Neural cell (in vitro differentiated cells): ENCODE results near the gene ELFN1. TPM values are rescaled to one million over a fixed set of nuclear protein-coding genes. Genes with fewer than 3 reads are reported as not detected.

ENCODE experiments used
- H2AFZ ChIP-seq: fragments of 200-600, 300-800 bp; sonication (generic), shearing (Covaris generic); 2 replicates; pipeline ENCODE4 v1.6.0; 2014; ENCODE audit warnings: low read depth, mild to moderate bottlenecking, antibody characterized with exemption, low read length, moderate library complexity
- H3F3A ChIP-seq: fragments of 200-600 bp; shearing (Covaris generic); 2 replicates; pipeline ENCODE4 v1.6.1; 2016; ENCODE audit warnings: mild to moderate bottlenecking, moderate library complexity, mixed read lengths, antibody characterized with exemption, low read length; ENCODE audit not compliant: insufficient read depth, poor library complexity, severe bottlenecking
- H3K27ac ChIP-seq: fragments of 200-600, 300-800 bp; sonication (generic), shearing (Covaris generic); 2 replicates; pipeline ENCODE4 v1.5.1; 2014; ENCODE audit warnings: mild to moderate bottlenecking, low read length, moderate library complexity
- H3K27me3 ChIP-seq: fragments of 300-800, 200-600 bp; sonication (generic), shearing (Covaris generic); 2 replicates; pipeline ENCODE4 v1.6.0; 2014; ENCODE audit warnings: mild to moderate bottlenecking, low read depth, low read length, moderate library complexity; ENCODE audit not compliant: insufficient read depth
- H3K36me3 ChIP-seq: fragments of 300-800, 200-600 bp; sonication (generic), shearing (Covaris generic); 2 replicates; pipeline ENCODE4 v1.5.1; 2014; ENCODE audit warnings: mild to moderate bottlenecking, antibody characterized with exemption, low read length, moderate library complexity; ENCODE audit not compliant: insufficient read depth
- H3K4me2 ChIP-seq: fragments of 300-800, 200-600 bp; sonication (generic), shearing (Covaris generic); 2 replicates; pipeline ENCODE4 v1.6.0; 2014; ENCODE audit warnings: mild to moderate bottlenecking, low read length
- H3K4me3 ChIP-seq: fragments of 300-800, 200-600 bp; sonication (generic), shearing (Covaris generic); 2 replicates; pipeline ENCODE4 v1.5.1; 2014; ENCODE audit warnings: mild to moderate bottlenecking, low read length, moderate library complexity
- H3K79me2 ChIP-seq: fragments of 200-600 bp; shearing (Covaris generic); replicated peaks from 2 replicates; pipeline ENCODE4 v1.6.0; 2014; ENCODE audit warnings: mild to moderate bottlenecking, low read length, moderate library complexity; ENCODE audit not compliant: insufficient read depth
- H3K9ac ChIP-seq: fragments of 300-800, 200-600 bp; sonication (generic), shearing (Covaris generic); 2 replicates; pipeline ENCODE4 v1.6.1; 2016; ENCODE audit warnings: mild to moderate bottlenecking, low read length, mixed read lengths
- H3K9me2 ChIP-seq: fragments of 200-600 bp; shearing (Covaris generic); 2 replicates; pipeline ENCODE4 v1.6.1; 2016; ENCODE audit warnings: mild to moderate bottlenecking, low read length, mixed read lengths; ENCODE audit not compliant: insufficient read depth
- H3K9me3 ChIP-seq: fragments of 200-600, 300-800 bp; sonication (generic), shearing (Covaris generic); 2 replicates; pipeline ENCODE4 v1.6.1; 2016; ENCODE audit warnings: mild to moderate bottlenecking, mixed run types, low read length, moderate library complexity, mixed read lengths
- H4K20me1 ChIP-seq: fragments of 200-600 bp; shearing (Covaris generic); 2 replicates; pipeline ENCODE4 v1.6.1; 2016; ENCODE audit warnings: mild to moderate bottlenecking, mixed run types; ENCODE audit not compliant: insufficient read depth
- EZH2 ChIP-seq: fragments of 200-600, 300-800 bp; shearing (Covaris generic), sonication (generic); IDR thresholded peaks from 2 replicates; pipeline ENCODE4 v1.6.1; 2014; ENCODE audit warnings: antibody characterized with exemption, low read length, borderline replicate concordance, mild to moderate bottlenecking; ENCODE audit not compliant: insufficient read depth, poor library complexity, severe bottlenecking
- RAD21 ChIP-seq: fragments of 450-650 bp; conservative IDR thresholded peaks from 2 replicates; pipeline ENCODE4 v1.6.1; 2014; ENCODE audit warnings: antibody characterized with exemption, mild to moderate bottlenecking, moderate library complexity
- polyA plus RNA-seq: library from polyadenylated mRNA; depleted of rRNA; stranded (reverse); fragments of >200 nt; gene quantifications from 2 replicates; pipeline ENCODE4 v1.2.3, GENCODE V29; 2014
- TF ChIP-seq, protein P1 (sequence below): fragments of 450-650 bp; IDR thresholded peaks from 2 replicates; pipeline ENCODE4 v1.5.1; 2014; ENCODE audit warnings: antibody characterized with exemption, mild to moderate bottlenecking, moderate library complexity; ENCODE audit not compliant: poor library complexity, severe bottlenecking

The ELFN1 gene
- polyA plus RNA-seq, 1 donor from 2014 or later = 11.8 TPM

GRCh38 chr7:1794888-1795542 lies 124.9 kb downstream of the ELFN1 start:
- Histone ChIP-seq H3K27ac (no peak overlapping the region), H3K4me3 (no peak overlapping the region), H3K27me3 (no peaks in the 10 kb centered on the region), H4K20me1 (no peaks in the 10 kb centered on the region), H3K79me2 (no peaks in the 10 kb centered on the region), H3K9me2 (no peaks in the 10 kb centered on the region), H3K9me3 (peaks cover 5% of the 10 kb centered on the region), H3F3A (no peaks in the 10 kb centered on the region), H3K36me3 (no peaks in the 10 kb centered on the region), H2AFZ (no peak overlapping the region), H3K4me2 (no peak overlapping the region), H3K9ac (no peak overlapping the region)
- TF ChIP-seq RAD21 (peak; percentile 36), EZH2 (no peak)
- TF ChIP-seq, protein P1, sequence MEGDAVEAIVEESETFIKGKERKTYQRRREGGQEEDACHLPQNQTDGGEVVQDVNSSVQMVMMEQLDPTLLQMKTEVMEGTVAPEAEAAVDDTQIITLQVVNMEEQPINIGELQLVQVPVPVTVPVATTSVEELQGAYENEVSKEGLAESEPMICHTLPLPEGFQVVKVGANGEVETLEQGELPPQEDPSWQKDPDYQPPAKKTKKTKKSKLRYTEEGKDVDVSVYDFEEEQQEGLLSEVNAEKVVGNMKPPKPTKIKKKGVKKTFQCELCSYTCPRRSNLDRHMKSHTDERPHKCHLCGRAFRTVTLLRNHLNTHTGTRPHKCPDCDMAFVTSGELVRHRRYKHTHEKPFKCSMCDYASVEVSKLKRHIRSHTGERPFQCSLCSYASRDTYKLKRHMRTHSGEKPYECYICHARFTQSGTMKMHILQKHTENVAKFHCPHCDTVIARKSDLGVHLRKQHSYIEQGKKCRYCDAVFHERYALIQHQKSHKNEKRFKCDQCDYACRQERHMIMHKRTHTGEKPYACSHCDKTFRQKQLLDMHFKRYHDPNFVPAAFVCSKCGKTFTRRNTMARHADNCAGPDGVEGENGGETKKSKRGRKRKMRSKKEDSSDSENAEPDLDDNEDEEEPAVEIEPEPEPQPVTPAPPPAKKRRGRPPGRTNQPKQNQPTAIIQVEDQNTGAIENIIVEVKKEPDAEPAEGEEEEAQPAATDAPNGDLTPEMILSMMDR = peak; percentile 21

Other genes starting within 250 kb of the ELFN1 start
- 12.8 and 20.1 TPM in 2 replicates for gene MICALL2, start 210.8 kb upstream of the ELFN1 start, polyA plus RNA-seq
- gene INTS1, start 165.9 kb upstream of the ELFN1 start, polyA plus RNA-seq = 21.1 and 26.3 TPM in 2 replicates
- gene MAFK, start 139.6 kb upstream of the ELFN1 start, polyA plus RNA-seq = 12.6 and 16.4 TPM in 2 replicates
- 0.12 TPM in 1 of 2 replicates, not detected in the other for gene TMEM184A, start 114.1 kb upstream of the ELFN1 start, polyA plus RNA-seq
- gene PSMG3, start 100.2 kb upstream of the ELFN1 start, polyA plus RNA-seq = 50.6 and 54.1 TPM in 2 replicates